H7 (cell line): ENCODE data around the gene B3GALT4. TPM values are rescaled to one million over a fixed set of nuclear protein-coding genes. Genes with fewer than 3 reads are reported as not detected.
A peak's percentile ranks its signal among the peaks of the same experiment; 100 is the strongest.

Experiments used
- DNase-seq: peaks from one replicate; pipeline ENCODE4 v3.0.0; 2012
- H3K27me3 ChIP-seq: 2 replicates; pipeline ENCODE4 v1.6.0; 2011; ENCODE audit warnings: mild to moderate bottlenecking, low read length; ENCODE audit not compliant: control insufficient read depth, insufficient read depth
- H3K36me3 ChIP-seq: replicated peaks from 2 replicates; pipeline ENCODE4 v1.5.1; 2011; ENCODE audit warnings: low read length; ENCODE audit not compliant: control insufficient read depth, insufficient read depth
- H3K4me3 ChIP-seq: 2 replicates; pipeline ENCODE4 v1.5.1; 2011; ENCODE audit warnings: low read depth, mild to moderate bottlenecking, control low read depth, low read length, moderate library complexity; ENCODE audit not compliant: insufficient read depth
- total RNA-seq: library from RNA; depleted of rRNA; stranded (reverse); fragments of >200 nt; shearing (Covaris generic); gene quantifications from 2 replicates; pipeline ENCODE4 v1.2.3, GENCODE V29; 2014; rRNA removed

Gene B3GALT4
- total RNA-seq, 1 experiment from 2014 or later: 5.6 TPM

- H3K4me3 ChIP-seq: no peak overlapping the region; the same call in 1 of the 2 replicates
- DNase-seq: peak; percentile 22
- H3K36me3 ChIP-seq: peaks cover 22% of the 10 kb centered on the region
These were observed 43.6 kb downstream of the B3GALT4 start for GRCh38 chr6:33320315-33321181.

GRCh38 chr6:33321227-33321626 lies 44.3 kb downstream of the B3GALT4 start:
- Histone ChIP-seq H3K27me3 (no peaks in the 10 kb centered on the region), H3K36me3 (peaks cover 22% of the 10 kb centered on the region), H3K4me3 (no peak overlapping the region; the same call in 1 of the 2 replicates)
- DNase-seq: no peak

More at GRCh38 chr6:33320315-33321181, 43.6 kb downstream of the B3GALT4 start:
- H3K27me3 ChIP-seq: peaks cover 2% of the 10 kb centered on the region; the same call in 1 of the 2 replicates

GRCh38 chr6:33323623-33323948 lies 46.7 kb downstream of the B3GALT4 start:
- peaks cover 20% of the 10 kb centered on the region for H3K36me3 ChIP-seq
- peak; percentile 61 for DNase-seq
- peak overlapping the region; percentile 63 for H3K4me3 ChIP-seq
- H3K27me3 ChIP-seq: no peaks in the 10 kb centered on the region

- H3K36me3 ChIP-seq: peaks cover 14% of the 10 kb centered on the region
- no peak for DNase-seq
- no peaks in the 10 kb centered on the region for H3K27me3 ChIP-seq
- H3K4me3 ChIP-seq: peak overlapping the region; percentile 63
These were observed 47.2 kb downstream of the B3GALT4 start for GRCh38 chr6:33324125-33324524.

Other genes with a start within 250 kb of the B3GALT4 start
- gene HLA-DPA1, start 203.5 kb upstream of the B3GALT4 start, total RNA-seq: 3.6 and 4.9 TPM in 2 replicates
- gene HLA-DPB1, start 201.1 kb upstream of the B3GALT4 start, total RNA-seq: 27.6 and 29.3 TPM in 2 replicates
- 0.48 and 0.67 TPM in 2 replicates for gene COL11A2, start 84.7 kb upstream of the B3GALT4 start, total RNA-seq
- 16.7 and 18.1 TPM in 2 replicates for gene RXRB, start 76.5 kb upstream of the B3GALT4 start, total RNA-seq
- gene SLC39A7, start 76.3 kb upstream of the B3GALT4 start, total RNA-seq: 96.3 and 115 TPM in 2 replicates
- 14.7 and 16.0 TPM in 2 replicates for gene HSD17B8, start 72.5 kb upstream of the B3GALT4 start, total RNA-seq
- gene RING1, start 68.6 kb upstream of the B3GALT4 start, total RNA-seq: 18.5 and 19.7 TPM in 2 replicates
- 54.1 and 57.8 TPM in 2 replicates for gene VPS52, start 5.2 kb upstream of the B3GALT4 start, total RNA-seq
- gene RPS18, start 5.0 kb upstream of the B3GALT4 start, total RNA-seq: 3,561 and 4,135 TPM in 2 replicates
- gene WDR46, start 12.1 kb downstream of the B3GALT4 start, total RNA-seq: 72.0 and 96.6 TPM in 2 replicates
- 87.9 and 90.2 TPM in 2 replicates for gene PFDN6, start 12.5 kb downstream of the B3GALT4 start, total RNA-seq
- 43.4 and 53.3 TPM in 2 replicates for gene RGL2, start 21.8 kb downstream of the B3GALT4 start, total RNA-seq
- gene TAPBP, start 37.0 kb downstream of the B3GALT4 start, total RNA-seq: 27.9 and 30.6 TPM in 2 replicates
- 11.6 and 14.9 TPM in 2 replicates for gene ZBTB22, start 40.6 kb downstream of the B3GALT4 start, total RNA-seq
- gene DAXX, start 45.8 kb downstream of the B3GALT4 start, total RNA-seq: 79.8 and 91.2 TPM in 2 replicates
- 101 and 113 TPM in 2 replicates for gene KIFC1, start 114.7 kb downstream of the B3GALT4 start, total RNA-seq
- gene PHF1, start 133.9 kb downstream of the B3GALT4 start, total RNA-seq: 38.3 and 41.9 TPM in 2 replicates
- 168 and 188 TPM in 2 replicates for gene CUTA, start 141.0 kb downstream of the B3GALT4 start, total RNA-seq
- 8.3 and 13.4 TPM in 2 replicates for gene SYNGAP1, start 142.9 kb downstream of the B3GALT4 start, total RNA-seq
- gene ZBTB9, start 177.5 kb downstream of the B3GALT4 start, total RNA-seq: 15.5 and 16.4 TPM in 2 replicates